ENCODE data around the gene STRIP2. TPM values are rescaled to one million over a fixed set of nuclear protein-coding genes. Genes with fewer than 3 reads are reported as not detected.

STRIP2 gene
- polyA plus RNA-seq, 1 donor (not counting 4 experiments of a cell fraction or from before 2014, with no cell fraction given), result 12.5 TPM

DNA sequence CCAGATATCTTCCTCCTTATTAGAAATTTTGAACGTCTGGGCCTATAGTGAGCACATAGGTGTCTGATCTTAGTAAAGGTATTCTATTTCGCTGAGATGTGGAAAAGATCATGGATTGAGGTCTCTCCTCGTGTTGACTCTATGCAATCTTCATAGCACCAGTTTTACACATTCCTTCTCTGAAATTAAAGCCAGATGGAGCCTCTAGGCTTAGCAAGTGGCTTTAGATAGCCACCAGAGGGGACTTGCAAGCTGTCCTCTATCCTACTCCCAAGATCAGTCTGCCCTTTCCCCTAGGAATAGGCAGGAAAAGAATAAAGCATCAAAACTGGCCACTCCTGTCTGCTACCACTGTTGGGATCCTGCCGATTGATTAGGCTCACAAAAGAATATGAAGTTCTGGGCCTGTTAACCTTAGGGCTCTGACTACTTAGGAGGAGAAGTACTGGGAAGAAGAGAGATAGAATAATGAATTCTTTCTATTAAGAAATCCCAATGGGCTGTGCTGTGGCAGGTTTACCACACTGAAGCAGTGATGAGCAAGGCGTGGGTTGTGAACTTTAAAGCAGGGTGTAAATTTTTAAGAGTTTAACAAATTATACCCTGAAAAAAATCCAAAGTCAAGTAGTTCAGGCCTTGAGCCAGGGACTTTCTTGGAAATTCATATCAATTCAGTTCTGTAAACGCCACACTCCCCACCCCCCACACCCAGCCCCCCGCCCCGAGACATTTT lies 2.2 kb upstream of the STRIP2 start:
- FAIRE-seq (no peak), DNase-seq (ENCODE audit: low read depth, low spot score) (no peak)
- peaks cover 2 to 4% of the 10 kb centered on the region in 2 experiments for H3K36me3 ChIP-seq (ENCODE audit: control insufficient read depth in 2 of 2, extremely low read depth in 1 of 2, insufficient read depth in 2 of 2, low read length in 2 of 2)
- peaks cover 7% of the 10 kb centered on the region for H3K79me2 ChIP-seq (ENCODE audit: control insufficient read depth, insufficient read depth, low read length)
- H3K27ac ChIP-seq (ENCODE audit: control insufficient read depth, insufficient read depth, low read length), result no peak overlapping the region
- no peaks in the 10 kb centered on the region for H3K9me1 ChIP-seq (ENCODE audit: control insufficient read depth, extremely low read depth, insufficient read depth, low read length)
- H3K4me3 ChIP-seq (ENCODE audit: control insufficient read depth in 2 of 3, extremely low read depth in 1 of 3, insufficient read depth in 2 of 3, low read depth in 1 of 3, low read length in 3 of 3), result no peak overlapping the region
- no peak for TF ChIP-seq EZH2 (IDR thresholded peaks at IDR 0.05; ENCODE audit: low read length)
- TF ChIP-seq CTCF (optimal IDR thresholded peaks at IDR 0.05 in 1 of 3, IDR thresholded peaks at IDR 0.05 in 1 of 3, conservative IDR thresholded peaks at IDR 0.05 in 1 of 3; ENCODE audit: extremely low read depth in 1 of 3, insufficient read depth in 2 of 3, low read length in 3 of 3), result no peak
- H3K9ac ChIP-seq (ENCODE audit: control insufficient read depth, extremely low read depth, insufficient read depth, low read length), result no peak overlapping the region
- H3K4me2 ChIP-seq (ENCODE audit: control insufficient read depth, extremely low read depth, insufficient read depth, low read depth, low read length), result no peak overlapping the region
- dilution Hi-C loops (cut with MboI; ENCODE audit: extremely low pct_ligation_motif_present, low sequenced_read_pairs), result no loop called here
- H3K27me3 ChIP-seq (ENCODE audit: control insufficient read depth, extremely low read depth, insufficient read depth, low read length), result no peaks in the 10 kb centered on the region
- no peaks in the 10 kb centered on the region for H3K9me3 ChIP-seq (ENCODE audit: control insufficient read depth, low read depth, low read length)
- H2AFZ ChIP-seq (ENCODE audit: control insufficient read depth, low read length), result no peak overlapping the region
- no peaks in the 10 kb centered on the region for H4K20me1 ChIP-seq (ENCODE audit: control insufficient read depth, extremely low read depth, insufficient read depth, low read length)
- peaks cover 25% of the 10 kb centered on the region for H3K4me1 ChIP-seq (ENCODE audit: control insufficient read depth, extremely low read depth, insufficient read depth, low read length)

GRCh38 chr7:129434675-129435318 lies 565 bp downstream of the STRIP2 start:
- Histone ChIP-seq H3K79me2 (ENCODE audit: control insufficient read depth, insufficient read depth, low read length) (peaks cover 7% of the 10 kb centered on the region), H3K27ac (ENCODE audit: control insufficient read depth, insufficient read depth, low read length) (peak overlapping the region; percentile 73), H3K9ac (ENCODE audit: control insufficient read depth, extremely low read depth, insufficient read depth, low read length) (peak overlapping the region; percentile 87), H3K4me2 (ENCODE audit: control insufficient read depth, extremely low read depth, insufficient read depth, low read depth, low read length) (peak overlapping the region; percentile 93), H2AFZ (ENCODE audit: control insufficient read depth, low read length) (peak overlapping the region; percentile 59), H3K9me1 (ENCODE audit: control insufficient read depth, extremely low read depth, insufficient read depth, low read length) (no peaks in the 10 kb centered on the region), H3K27me3 (ENCODE audit: control insufficient read depth, extremely low read depth, insufficient read depth, low read length) (no peaks in the 10 kb centered on the region), H4K20me1 (ENCODE audit: control insufficient read depth, extremely low read depth, insufficient read depth, low read length) (no peaks in the 10 kb centered on the region), H3K4me3 (ENCODE audit: control insufficient read depth in 2 of 3, extremely low read depth in 1 of 3, insufficient read depth in 2 of 3, low read depth in 1 of 3, low read length in 3 of 3) (peak overlapping the region; percentile 68 to 89 (median 87)), H3K36me3 (ENCODE audit: control insufficient read depth in 2 of 2, extremely low read depth in 1 of 2, insufficient read depth in 2 of 2, low read length in 2 of 2) (peaks cover 0 to under 1% of the 10 kb centered on the region in 2 experiments), H3K4me1 (ENCODE audit: control insufficient read depth, extremely low read depth, insufficient read depth, low read length) (peaks cover 45% of the 10 kb centered on the region), H3K9me3 (ENCODE audit: control insufficient read depth, low read depth, low read length) (no peaks in the 10 kb centered on the region)
- dilution Hi-C loops (cut with MboI; ENCODE audit: extremely low pct_ligation_motif_present, low sequenced_read_pairs), result no loop called here
- DNase-seq (ENCODE audit: low read depth, low spot score), result no peak
- FAIRE-seq, result no peak
- no peak for TF ChIP-seq EZH2 (IDR thresholded peaks at IDR 0.05; ENCODE audit: low read length)
- TF ChIP-seq CTCF (optimal IDR thresholded peaks at IDR 0.05 in 1 of 3, IDR thresholded peaks at IDR 0.05 in 1 of 3, conservative IDR thresholded peaks at IDR 0.05 in 1 of 3; ENCODE audit: extremely low read depth in 1 of 3, insufficient read depth in 2 of 3, low read length in 3 of 3), result no peak
